HCT116 (cell line): ENCODE data around the gene SLC12A3. TPM values are rescaled to one million over a fixed set of nuclear protein-coding genes. Genes with fewer than 3 reads are reported as not detected.

Source experiments
- ATAC-seq: fragments of 200-7000 bp; cut with Tn5 transposase; 2 replicates; pipeline ENCODE4 v1.9.1; 2020; ENCODE audit warnings: mild to moderate bottlenecking, moderate library complexity
- BruUV-seq: library from RNA; stranded (reverse); fragments of 400-500 nt; replicated peaks from 2 replicates; lab custom pipeline; 2021; lab: Mats Ljungman, UMichigan
- CTCF ChIA-PET: fragments of 300-600 bp; sonication (Branson Sonifier 250); formaldehyde crosslinking; loops from one replicate; lab custom pipeline; 2021; ENCODE audit warnings: antibody characterized with exemption; lab: Charles Lee
- POLR2A ChIA-PET: fragments of 300-600, 350-600 bp; sonication (Branson Sonifier 250); formaldehyde crosslinking; loops from one replicate; lab custom pipeline; 2021; ENCODE audit warnings: antibody characterized with exemption; lab: Charles Lee
- RAD21 ChIA-PET, 2 experiments: fragments of 300-600 bp; sonication (Branson Sonifier 250); formaldehyde crosslinking; loops; one replicate each; lab custom pipeline; 2023; ENCODE audit warnings: low total read pairs in 2 of 2; ENCODE audit not compliant: uncharacterized antibody in 2 of 2, unreplicated experiment in 2 of 2, low non-redundant PET in 1 of 2; lab: Charles Lee
- DNase-seq: peaks from one replicate; pipeline ENCODE4 v3.0.0-alpha.2; 2010; ENCODE audit warnings: low read depth, low spot score
- H2AFZ ChIP-seq: fragments of 200-600 bp; shearing (Covaris generic), sonication (generic); 2 replicates; pipeline ENCODE4 v1.6.1; 2017; ENCODE audit warnings: low read depth, mixed run types, mixed read lengths, antibody characterized with exemption, low read length; ENCODE audit not compliant: poor library complexity, severe bottlenecking
- H3K27ac ChIP-seq: 2 replicates; pipeline ENCODE4 v1.5.1; 2012; ENCODE audit warnings: low read depth, low read length
- H3K27me3 ChIP-seq: fragments of 200-600 bp; sonication (generic); 2 replicates; pipeline ENCODE4 v1.6.1; 2016; ENCODE audit warnings: mixed run types, low read length, mixed read lengths; ENCODE audit not compliant: insufficient read depth
- H3K36me3 ChIP-seq, 2 experiments: fragments of 200-500 bp in 1 of 2; fragments of 200-600 bp in 1 of 2; sonication (Bioruptor generic) in 1 of 2; sonication (generic) in 1 of 2; 2 replicates each; pipeline versions ENCODE4 v1.5.1 to v1.6.1; 2014 to 2016; ENCODE audit warnings: low read length in 2 of 2, inconsistent platforms in 1 of 2, mixed read lengths in 1 of 2, mixed run types in 1 of 2; ENCODE audit not compliant: insufficient read depth in 2 of 2, control insufficient read depth in 1 of 2
- H3K4me1 ChIP-seq, 2 experiments: fragments of 200-600 bp in 1 of 2; sonication (generic) in 1 of 2; 2 replicates each; pipeline versions ENCODE4 v1.5.1 to v1.6.1; 2012 to 2017; ENCODE audit warnings: low read length in 2 of 2, inconsistent platforms in 1 of 2, mild to moderate bottlenecking in 1 of 2, mixed read lengths in 1 of 2, mixed run types in 1 of 2, moderate library complexity in 1 of 2; ENCODE audit not compliant: insufficient read depth in 2 of 2, control insufficient read depth in 1 of 2
- H3K4me2 ChIP-seq: fragments of 200-600 bp; sonication (generic); 2 replicates; pipeline ENCODE4 v1.6.1; 2017; ENCODE audit warnings: mixed run types, low read length, mixed read lengths
- H3K4me3 ChIP-seq, 2 experiments: fragments of 200-600 bp in 1 of 2; sonication (generic) in 1 of 2; replicated peaks in 1 of 2; 2 replicates each; pipeline ENCODE4 v1.5.1; 2011 to 2016; ENCODE audit warnings: low read length in 2 of 2, control low read depth in 1 of 2, low read depth in 1 of 2, mild to moderate bottlenecking in 1 of 2, mixed read lengths in 1 of 2, mixed run types in 1 of 2
- H3K79me2 ChIP-seq: fragments of 200-600 bp; sonication (generic); 2 replicates; pipeline ENCODE4 v1.6.1; 2017; ENCODE audit warnings: mild to moderate bottlenecking, mixed run types, low read length, moderate library complexity, mixed read lengths; ENCODE audit not compliant: insufficient read depth
- H3K9ac ChIP-seq: fragments of 200-600 bp; sonication (generic); 2 replicates; pipeline ENCODE4 v1.6.1; 2016; ENCODE audit warnings: low read length, mixed read lengths
- H3K9me2 ChIP-seq: fragments of 200-600 bp; sonication (generic), shearing (Covaris generic); 2 replicates; pipeline ENCODE4 v1.6.1; 2017; ENCODE audit warnings: mixed run types, mild to moderate bottlenecking, moderate library complexity; ENCODE audit not compliant: insufficient read depth
- H3K9me3 ChIP-seq, 2 experiments: fragments of 200-500 bp in 1 of 2; fragments of 200-600 bp in 1 of 2; sonication (Bioruptor generic) in 1 of 2; sonication (generic) in 1 of 2; 2 replicates each; pipeline ENCODE4 v1.6.1; 2014 to 2017; ENCODE audit warnings: low read length in 2 of 2, mixed read lengths in 2 of 2, inconsistent platforms in 1 of 2, low read depth in 1 of 2, mild to moderate bottlenecking in 1 of 2, mixed run types in 1 of 2, moderate library complexity in 1 of 2; ENCODE audit not compliant: control insufficient read depth in 1 of 2, insufficient read depth in 1 of 2
- H4K20me1 ChIP-seq: fragments of 200-600 bp; sonication (generic), shearing (Covaris generic); 2 replicates; pipeline ENCODE4 v1.6.1; 2017; ENCODE audit warnings: mixed run types, mild to moderate bottlenecking, moderate library complexity; ENCODE audit not compliant: insufficient read depth
- CBX3 ChIP-seq: IDR thresholded peaks from 2 replicates; pipeline ENCODE4 v1.6.1; 2012; ENCODE audit warnings: low read depth
- CEBPB ChIP-seq: IDR thresholded peaks from 2 replicates; pipeline ENCODE4 v1.6.1; 2012; ENCODE audit warnings: low read depth
- EGR1 ChIP-seq: IDR thresholded peaks from 2 replicates; pipeline ENCODE4 v1.6.1; 2012; ENCODE audit warnings: low read depth
- EZH2phosphoT487 ChIP-seq: fragments of 200-600 bp; IDR thresholded peaks from 2 replicates; pipeline ENCODE4 v1.6.1; 2018; ENCODE audit warnings: antibody characterized with exemption, borderline replicate concordance
- MAX ChIP-seq: IDR thresholded peaks from 2 replicates; pipeline ENCODE4 v1.6.1; 2012
- POLR2A ChIP-seq: IDR thresholded peaks from 2 replicates; pipeline ENCODE4 v1.7.0; 2011; ENCODE audit warnings: borderline replicate concordance; ENCODE audit not compliant: insufficient read depth, insufficient read length; ENCODE audit errors: extremely low read depth
- POLR2AphosphoS5 ChIP-seq: IDR thresholded peaks from 2 replicates; pipeline ENCODE4 v1.6.1; 2011; ENCODE audit warnings: mild to moderate bottlenecking, low read depth, low read length, moderate library complexity
- REST ChIP-seq: IDR thresholded peaks from 2 replicates; pipeline ENCODE4 v1.6.1; 2012; ENCODE audit warnings: low read depth
- SIN3A ChIP-seq: IDR thresholded peaks from 2 replicates; pipeline ENCODE4 v1.6.1; 2012; ENCODE audit warnings: low read depth
- SP1 ChIP-seq: IDR thresholded peaks from 2 replicates; pipeline ENCODE4 v1.6.1; 2012; ENCODE audit warnings: low read depth
- ZFX ChIP-seq: fragments of 450-650 bp; IDR thresholded peaks from 2 replicates; pipeline ENCODE4 v1.6.1; 2017
- ZNF274 ChIP-seq: fragments of 200-500 bp; sonication (Bioruptor generic); IDR thresholded peaks from 2 replicates; pipeline ENCODE4 v1.6.1; 2014; ENCODE audit warnings: mild to moderate bottlenecking, low read depth, low read length, inconsistent platforms
- intact Hi-C: fragments of 100-400 bp; cut with micrococcal nuclease; formaldehyde crosslinking; loops from 2 replicates; pipeline ENCODE4 v1.10.0; 2022
- total RNA-seq: library from RNA; stranded (reverse); gene quantifications from one replicate; pipeline ENCODE4 v1.2.1, GENCODE V29; 2021; ENCODE audit not compliant: unreplicated experiment
- TF ChIP-seq, protein P1 (sequence below): IDR thresholded peaks from 2 replicates; pipeline ENCODE4 v1.6.1; 2012
- TF ChIP-seq, protein P2 (sequence below), 3 experiments: fragments of 200-600 bp in 1 of 3; sonication (generic) in 1 of 3; IDR thresholded peaks in 2 of 3; conservative IDR thresholded peaks in 1 of 3; 2 replicates each; pipeline ENCODE4 v1.5.1; 2012 to 2017; ENCODE audit warnings: low read depth in 2 of 3, low read length in 2 of 3, antibody characterized with exemption in 1 of 3, borderline replicate concordance in 1 of 3, control low read depth in 1 of 3, mild to moderate bottlenecking in 1 of 3, mixed read lengths in 1 of 3, mixed run types in 1 of 3, moderate library complexity in 1 of 3; ENCODE audit not compliant: insufficient read depth in 1 of 3

The SLC12A3 gene
- total RNA-seq, 1 experiment from 2014 or later: not detected

- Histone ChIP-seq H3K4me1 (peaks cover 1% of the 10 kb centered on the region in 2 experiments), H3K79me2 (no peaks in the 10 kb centered on the region; the same call in 1 of the 2 replicates), H3K27ac (no peak overlapping the region), H3K9me3 (no peaks in the 10 kb centered on the region), H3K4me2 (no peak overlapping the region), H3K27me3 (no peaks in the 10 kb centered on the region), H3K9ac (no peak overlapping the region), H3K4me3 (no peak overlapping the region), H2AFZ (no peak overlapping the region), H3K36me3 (peaks cover 7 to 14% of the 10 kb centered on the region in 2 experiments; a peak in 3 of 4 replicates), H4K20me1 (no peaks in the 10 kb centered on the region), H3K9me2 (no peaks in the 10 kb centered on the region)
- TF ChIP-seq ZNF274 (no peak), MAX (no peak), CBX3 (no peak), CEBPB (no peak), POLR2A (no peak), POLR2AphosphoS5 (no peak), EGR1 (no peak), ZFX (no peak), REST (no peak), EZH2phosphoT487 (no peak), SIN3A (no peak), SP1 (no peak)
- TF ChIP-seq, protein P1, sequence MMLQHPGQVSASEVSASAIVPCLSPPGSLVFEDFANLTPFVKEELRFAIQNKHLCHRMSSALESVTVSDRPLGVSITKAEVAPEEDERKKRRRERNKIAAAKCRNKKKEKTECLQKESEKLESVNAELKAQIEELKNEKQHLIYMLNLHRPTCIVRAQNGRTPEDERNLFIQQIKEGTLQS: no peak
- TF ChIP-seq, protein P2, sequence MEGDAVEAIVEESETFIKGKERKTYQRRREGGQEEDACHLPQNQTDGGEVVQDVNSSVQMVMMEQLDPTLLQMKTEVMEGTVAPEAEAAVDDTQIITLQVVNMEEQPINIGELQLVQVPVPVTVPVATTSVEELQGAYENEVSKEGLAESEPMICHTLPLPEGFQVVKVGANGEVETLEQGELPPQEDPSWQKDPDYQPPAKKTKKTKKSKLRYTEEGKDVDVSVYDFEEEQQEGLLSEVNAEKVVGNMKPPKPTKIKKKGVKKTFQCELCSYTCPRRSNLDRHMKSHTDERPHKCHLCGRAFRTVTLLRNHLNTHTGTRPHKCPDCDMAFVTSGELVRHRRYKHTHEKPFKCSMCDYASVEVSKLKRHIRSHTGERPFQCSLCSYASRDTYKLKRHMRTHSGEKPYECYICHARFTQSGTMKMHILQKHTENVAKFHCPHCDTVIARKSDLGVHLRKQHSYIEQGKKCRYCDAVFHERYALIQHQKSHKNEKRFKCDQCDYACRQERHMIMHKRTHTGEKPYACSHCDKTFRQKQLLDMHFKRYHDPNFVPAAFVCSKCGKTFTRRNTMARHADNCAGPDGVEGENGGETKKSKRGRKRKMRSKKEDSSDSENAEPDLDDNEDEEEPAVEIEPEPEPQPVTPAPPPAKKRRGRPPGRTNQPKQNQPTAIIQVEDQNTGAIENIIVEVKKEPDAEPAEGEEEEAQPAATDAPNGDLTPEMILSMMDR (IDR thresholded peaks at IDR 0.05 in 2 of 3, conservative IDR thresholded peaks at IDR 0.05 in 1 of 3; ENCODE audit: borderline replicate concordance in 1 of 3, insufficient read depth in 1 of 3, low read depth in 2 of 3, low read length in 2 of 3): no peak
- ATAC-seq (no peak), DNase-seq (no peak)
- intact Hi-C loops: no loop called here
- RAD21 ChIA-PET: no interaction called here
- POLR2A ChIA-PET: no interaction called here
- BruUV-seq: no TSS peak
- CTCF ChIA-PET: no interaction called here
These were observed 47.1 kb upstream of the SLC12A3 start for GRCh38 chr16:56817938-56818337.
